HEK293 (cell line): ENCODE measurements around the gene BCL11B.
A peak's percentile ranks its signal among the peaks of the same experiment; 100 is the strongest.

Experiments
- BCL6B ChIP-seq: fragments of 450-650 bp; formaldehyde crosslinking; IDR thresholded peaks from 2 replicates; pipeline ENCODE4 v1.5.1; 2017; ENCODE audit warnings: missing biosample characterization, missing genetic modification characterization
- CTCF ChIP-seq: fragments of 450-650 bp; formaldehyde crosslinking; IDR thresholded peaks from 2 replicates; pipeline ENCODE4 v1.5.1; 2016; ENCODE audit warnings: missing biosample characterization, missing genetic modification characterization
- GLIS1 ChIP-seq: fragments of 450-650 bp; formaldehyde crosslinking; IDR thresholded peaks from 2 replicates; pipeline ENCODE4 v1.5.1; 2016; ENCODE audit warnings: missing biosample characterization, missing genetic modification characterization
- HOXC10 ChIP-seq: sonication (generic); formaldehyde crosslinking; IDR thresholded peaks from 2 replicates; pipeline ENCODE4 v1.8.1; 2023; ENCODE audit warnings: mild to moderate bottlenecking, missing genetic modification reagents
- HOXD13 ChIP-seq: sonication (generic); formaldehyde crosslinking; IDR thresholded peaks from 2 replicates; pipeline ENCODE4 v1.8.0; 2022; ENCODE audit warnings: missing genetic modification reagents, borderline replicate concordance
- KLF16 ChIP-seq: fragments of 450-650 bp; formaldehyde crosslinking; IDR thresholded peaks from 2 replicates; pipeline ENCODE4 v1.5.1; 2017; ENCODE audit warnings: missing biosample characterization, missing genetic modification characterization
- MEIS1 ChIP-seq: sonication (generic); formaldehyde crosslinking; IDR thresholded peaks from 2 replicates; pipeline ENCODE4 v1.8.1; 2022; ENCODE audit warnings: missing genetic modification reagents, mild to moderate bottlenecking, borderline replicate concordance
- RBAK ChIP-seq: fragments of 450-650 bp; formaldehyde crosslinking; IDR thresholded peaks from 2 replicates; pipeline ENCODE4 v1.5.1; 2016; ENCODE audit warnings: missing biosample characterization, missing genetic modification characterization
- WT1 ChIP-seq: fragments of 450-650 bp; formaldehyde crosslinking; IDR thresholded peaks from 2 replicates; pipeline ENCODE4 v1.5.1; 2016; ENCODE audit warnings: missing biosample characterization, missing genetic modification characterization
- ZBTB48 ChIP-seq: fragments of 450-650 bp; formaldehyde crosslinking; IDR thresholded peaks from 2 replicates; pipeline ENCODE4 v1.5.1; 2016; ENCODE audit warnings: missing biosample characterization, missing genetic modification characterization
- ZBTB7A ChIP-seq: fragments of 450-650 bp; formaldehyde crosslinking; IDR thresholded peaks from 2 replicates; pipeline ENCODE4 v1.5.1; 2016; ENCODE audit warnings: low read depth, missing biosample characterization, missing genetic modification characterization
- ZFP37 ChIP-seq: fragments of 450-650 bp; formaldehyde crosslinking; IDR thresholded peaks from 2 replicates; pipeline ENCODE4 v1.5.1; 2016; ENCODE audit warnings: missing biosample characterization, missing genetic modification characterization
- ZNF112 ChIP-seq: fragments of 450-650 bp; formaldehyde crosslinking; IDR thresholded peaks from 2 replicates; pipeline ENCODE4 v1.5.0; 2017; ENCODE audit warnings: missing biosample characterization, missing genetic modification characterization
- ZNF140 ChIP-seq: fragments of 450-650 bp; formaldehyde crosslinking; IDR thresholded peaks from 2 replicates; pipeline ENCODE4 v1.5.1; 2016; ENCODE audit warnings: missing biosample characterization, missing genetic modification characterization
- ZNF221 ChIP-seq: fragments of 450-650 bp; formaldehyde crosslinking; IDR thresholded peaks from 2 replicates; pipeline ENCODE4 v1.5.1; 2017; ENCODE audit warnings: missing biosample characterization, missing genetic modification characterization, borderline replicate concordance
- ZNF350 ChIP-seq: fragments of 450-650 bp; formaldehyde crosslinking; IDR thresholded peaks from 2 replicates; pipeline ENCODE4 v1.5.0; 2017; ENCODE audit warnings: missing biosample characterization, mild to moderate bottlenecking, missing genetic modification characterization
- ZNF391 ChIP-seq: fragments of 450-650 bp; formaldehyde crosslinking; IDR thresholded peaks from 2 replicates; pipeline ENCODE4 v1.5.1; 2016; ENCODE audit warnings: low read depth, missing biosample characterization, missing genetic modification characterization, borderline replicate concordance
- ZNF416 ChIP-seq: fragments of 450-650 bp; formaldehyde crosslinking; IDR thresholded peaks from 2 replicates; pipeline ENCODE4 v1.5.1; 2016; ENCODE audit warnings: missing biosample characterization, missing genetic modification characterization
- ZNF488 ChIP-seq: fragments of 450-650 bp; formaldehyde crosslinking; IDR thresholded peaks from 2 replicates; pipeline ENCODE4 v1.5.1; 2016; ENCODE audit warnings: missing biosample characterization, missing genetic modification characterization
- ZNF518A ChIP-seq: fragments of 450-650 bp; formaldehyde crosslinking; conservative IDR thresholded peaks from 2 replicates; pipeline ENCODE4 v1.5.1; 2016; ENCODE audit warnings: low read depth, missing biosample characterization, missing genetic modification characterization
- ZNF529 ChIP-seq: fragments of 450-650 bp; formaldehyde crosslinking; IDR thresholded peaks from 2 replicates; pipeline ENCODE4 v1.5.1; 2017; ENCODE audit warnings: missing genetic modification characterization, missing biosample characterization; ENCODE audit not compliant: insufficient replicate concordance
- ZNF558 ChIP-seq: fragments of 450-650 bp; formaldehyde crosslinking; IDR thresholded peaks from 2 replicates; pipeline ENCODE4 v1.5.1; 2016; ENCODE audit warnings: missing biosample characterization, missing genetic modification characterization
- ZNF624 ChIP-seq: fragments of 450-650 bp; formaldehyde crosslinking; IDR thresholded peaks from 2 replicates; pipeline ENCODE4 v1.5.1; 2017; ENCODE audit warnings: missing biosample characterization, missing genetic modification characterization
- ZNF677 ChIP-seq: fragments of 450-650 bp; IDR thresholded peaks from 2 replicates; pipeline ENCODE4 v1.5.0; 2018; ENCODE audit warnings: missing biosample characterization, mild to moderate bottlenecking, missing genetic modification characterization, moderate library complexity
- ZNF701 ChIP-seq: fragments of 450-650 bp; formaldehyde crosslinking; IDR thresholded peaks from 2 replicates; pipeline ENCODE4 v1.5.1; 2016; ENCODE audit warnings: missing biosample characterization, missing genetic modification characterization
- ZNF747 ChIP-seq: fragments of 450-650 bp; formaldehyde crosslinking; IDR thresholded peaks from 2 replicates; pipeline ENCODE4 v1.5.1; 2016; ENCODE audit warnings: missing biosample characterization, missing genetic modification characterization
- ZNF791 ChIP-seq: fragments of 450-650 bp; formaldehyde crosslinking; IDR thresholded peaks from 2 replicates; pipeline ENCODE4 v1.5.1; 2016; ENCODE audit warnings: missing biosample characterization, missing genetic modification characterization
- ZNF830 ChIP-seq: fragments of 450-650 bp; IDR thresholded peaks from 2 replicates; pipeline ENCODE4 v1.5.0; 2018; ENCODE audit warnings: missing biosample characterization, missing genetic modification characterization, low read depth, mild to moderate bottlenecking, moderate library complexity
- ZXDB ChIP-seq: fragments of 450-650 bp; formaldehyde crosslinking; IDR thresholded peaks from 2 replicates; pipeline ENCODE4 v1.5.1; 2016; ENCODE audit warnings: missing biosample characterization, missing genetic modification characterization
- TF ChIP-seq, protein P1 (sequence below): fragments of 450-650 bp; formaldehyde crosslinking; IDR thresholded peaks from 2 replicates; pipeline ENCODE4 v1.5.1; 2016; ENCODE audit warnings: missing biosample characterization, missing genetic modification characterization

The BCL11B gene

GRCh38 chr14:99274346-99275221 is 2.6 kb upstream of the BCL11B start (continued):
- no peak; the same call in 1 of the 2 replicates for TF ChIP-seq ZNF518A (tag by site-specific recombination)
- no peak for TF ChIP-seq ZNF488
- TF ChIP-seq ZBTB48 (tag by site-specific recombination) = peak; percentile 53
- TF ChIP-seq WT1 = peak; percentile 78
- no peak for TF ChIP-seq ZNF416 (tag by site-specific recombination)
- no peak for TF ChIP-seq ZNF791 (tag by site-specific recombination)
- peak; percentile 98 for TF ChIP-seq CTCF (tag by site-specific recombination)
- no peak for TF ChIP-seq MEIS1 (CRISPR knock-in tag)
- no peak for TF ChIP-seq ZNF112 (tag by site-specific recombination)
- TF ChIP-seq ZNF701 (tag by site-specific recombination) = 0 out of 2 replicates have a peak, but pooled peaks have one; percentile 15
- TF ChIP-seq ZNF558 (tag by site-specific recombination) = no peak; the same call in 1 of the 2 replicates
- no peak for TF ChIP-seq ZNF747 (tag by site-specific recombination)
- no peak for TF ChIP-seq ZNF677 (tag by site-specific recombination)
- TF ChIP-seq HOXD13 (CRISPR knock-in tag) = no peak
- TF ChIP-seq ZNF350 (tag by site-specific recombination) = no peak
- no peak for TF ChIP-seq HOXC10
- no peak for TF ChIP-seq ZNF529 (tag by site-specific recombination)
- TF ChIP-seq, protein P1, sequence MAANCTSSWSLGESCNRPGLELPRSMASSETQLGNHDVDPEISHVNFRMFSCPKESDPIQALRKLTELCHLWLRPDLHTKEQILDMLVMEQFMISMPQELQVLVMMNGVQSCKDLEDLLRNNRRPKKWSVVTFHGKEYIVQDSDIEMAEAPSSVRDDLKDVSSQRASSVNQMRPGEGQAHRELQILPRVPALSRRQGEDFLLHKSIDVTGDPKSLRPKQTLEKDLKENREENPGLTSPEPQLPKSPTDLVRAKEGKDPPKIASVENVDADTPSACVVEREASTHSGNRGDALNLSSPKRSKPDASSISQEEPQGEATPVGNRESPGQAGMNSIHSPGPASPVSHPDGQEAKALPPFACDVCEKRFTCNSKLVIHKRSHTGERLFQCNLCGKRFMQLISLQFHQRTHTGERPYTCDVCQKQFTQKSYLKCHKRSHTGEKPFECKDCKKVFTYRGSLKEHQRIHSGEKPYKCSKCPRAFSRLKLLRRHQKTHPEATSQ = peak; percentile 80; the same call in 1 of the 2 replicates
- no peak for TF ChIP-seq RBAK (tag by site-specific recombination)
- peak; percentile 93; the same call in 1 of the 2 replicates for TF ChIP-seq ZNF391 (tag by site-specific recombination)
- peak; percentile 51; the same call in 1 of the 2 replicates for TF ChIP-seq GLIS1 (tag by site-specific recombination)
- TF ChIP-seq ZNF221 (tag by site-specific recombination) = no peak
- TF ChIP-seq ZFP37 (tag by site-specific recombination) = no peak
- no peak for TF ChIP-seq ZNF830 (tag by site-specific recombination)
- TF ChIP-seq BCL6B (tag by site-specific recombination) = no peak
- no peak for TF ChIP-seq ZNF624 (tag by site-specific recombination)
- TF ChIP-seq KLF16 (tag by site-specific recombination) = peak; percentile 94
- TF ChIP-seq ZXDB (tag by site-specific recombination) = peak; percentile 96
- no peak for TF ChIP-seq ZNF140 (tag by site-specific recombination)
- TF ChIP-seq ZBTB7A = peak; percentile 3; the same call in 1 of the 2 replicates
